Erythroblast (primary cell): ENCODE data around the gene GTF3C1.

Experiments used
- GATA1 ChIP-seq: IDR thresholded peaks from 2 replicates; pipeline ENCODE4 v1.6.1; 2011; ENCODE audit warnings: low read depth, mild to moderate bottlenecking, control low read depth, low read length, moderate library complexity
- POLR2A ChIP-seq: IDR thresholded peaks from 2 replicates; pipeline ENCODE4 v1.6.1; 2011; ENCODE audit warnings: mild to moderate bottlenecking, low read length

GRCh38 chr16:27476240-27476639 is 73.5 kb downstream of the GTF3C1 start:
- no peak for TF ChIP-seq POLR2A
- no peak for TF ChIP-seq GATA1
